DMS 273 (cell line): ENCODE results near the gene FTL.

Experiments used
- DNase-seq: peaks from one replicate; lab custom pipeline; 2025; ENCODE audit not compliant: unreplicated experiment; lab: John Stamatoyannopoulos, UW

Gene FTL

GRCh38 chr19:48945415-48945814 lies 19.7 kb upstream of the FTL start:
- no peak for DNase-seq

- no peak for DNase-seq
Measured at GRCh38 chr19:48945817-48946216, 19.3 kb upstream of the FTL start.

GRCh38 chr19:48946463-48947257 lies 18.4 kb upstream of the FTL start:
- no peak for DNase-seq

- DNase-seq = no peak
Measured at GRCh38 chr19:48947258-48947542, 17.9 kb upstream of the FTL start.

GRCh38 chr19:48950159-48950558 lies 14.9 kb upstream of the FTL start:
- DNase-seq = no peak

- DNase-seq = no peak
Measured at GRCh38 chr19:48950830-48951519, 14.1 kb upstream of the FTL start.

GRCh38 chr19:48953141-48953540 lies 12.0 kb upstream of the FTL start:
- DNase-seq = no peak

- no peak for DNase-seq
Measured at GRCh38 chr19:48953990-48954594, 11.0 kb upstream of the FTL start.

GRCh38 chr19:48954595-48955307 lies 10.4 kb upstream of the FTL start, which contains the start of gene BAX:
TSS of gene BAX (plus strand) at chr19:48954875. CDS start at chr19:48954929, 54 bp downstream.
- DNase-seq = peak; percentile 99

- no peak for DNase-seq
Measured at GRCh38 chr19:48955308-48955958, 9.7 kb upstream of the FTL start.

GRCh38 chr19:48958006-48958405 lies 7.1 kb upstream of the FTL start:
- DNase-seq = no peak

GRCh38 chr19:48959341-48960239 lies 5.5 kb upstream of the FTL start:
- no peak for DNase-seq

- peak; percentile 70 for DNase-seq
Measured at GRCh38 chr19:48961051-48961649, 4.0 kb upstream of the FTL start.

GRCh38 chr19:48961673-48962028 lies 3.5 kb upstream of the FTL start:
- no peak for DNase-seq

- DNase-seq = peak; percentile 58
Measured at GRCh38 chr19:48962029-48962848, 2.9 kb upstream of the FTL start.

- no peak for DNase-seq
Measured at GRCh38 chr19:48962849-48963165, 2.3 kb upstream of the FTL start.

GRCh38 chr19:48963371-48964204 lies 1.5 kb upstream of the FTL start:
- peak; percentile 68 for DNase-seq
